Endothelial cell of umbilical vein (primary cell): ENCODE measurements around the gene CMSS1.

ENCODE experiments used
- TF ChIP-seq, protein P1 (sequence below): IDR thresholded peaks from 2 replicates; pipeline ENCODE4 v1.6.1; 2011; ENCODE audit not compliant: insufficient read depth, insufficient read length
- TF ChIP-seq, protein P2 (sequence below), 2 donors: IDR thresholded peaks; 1 replicate in 1 of 2; 2 replicates in 1 of 2; pipeline ENCODE4 v1.5.1; 2011; ENCODE audit warnings: low read length in 2 of 2, mild to moderate bottlenecking in 2 of 2, moderate library complexity in 2 of 2, control low read depth in 1 of 2, inconsistent platforms in 1 of 2, low read depth in 1 of 2; ENCODE audit not compliant: insufficient read depth in 1 of 2; ENCODE audit errors: extremely low read depth in 1 of 2

DNA sequence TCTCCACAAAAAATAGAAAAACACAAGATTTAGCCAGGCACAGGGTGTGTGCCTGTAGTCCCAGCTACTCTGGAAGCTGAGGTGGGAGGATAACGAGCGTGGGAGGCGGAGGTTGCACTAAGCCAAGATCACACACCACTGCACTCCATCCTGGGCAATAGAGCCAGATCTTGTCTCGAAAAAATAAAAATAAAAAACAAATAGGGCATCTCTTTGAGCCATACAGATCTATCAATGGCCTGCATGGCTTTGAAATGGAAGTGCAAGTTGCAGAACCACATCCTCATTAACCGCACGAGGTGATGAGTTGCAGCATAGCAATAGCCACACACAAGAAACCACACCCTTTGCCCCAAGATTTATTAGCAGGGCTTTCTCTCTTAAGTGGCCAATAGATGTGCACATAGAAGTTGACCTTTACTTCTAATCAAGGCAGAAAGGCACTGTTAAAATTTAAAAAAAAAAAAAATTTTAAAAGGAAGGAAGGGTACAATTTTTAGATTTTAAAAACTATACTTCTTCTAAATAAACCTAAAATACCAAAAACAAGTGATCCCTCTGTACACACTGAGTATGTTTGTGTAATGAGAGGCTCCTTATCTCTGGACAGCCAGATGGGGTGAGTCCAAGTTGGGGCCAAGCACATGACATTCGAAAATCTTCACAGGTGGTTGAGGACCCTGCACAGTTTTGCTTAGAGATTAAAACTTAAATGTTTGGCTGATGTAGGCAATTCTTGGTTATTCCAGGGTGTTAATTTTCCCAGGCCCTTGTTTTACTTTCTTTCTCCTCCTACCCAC lies 243.2 kb downstream of the CMSS1 start:
- TF ChIP-seq, protein P1, sequence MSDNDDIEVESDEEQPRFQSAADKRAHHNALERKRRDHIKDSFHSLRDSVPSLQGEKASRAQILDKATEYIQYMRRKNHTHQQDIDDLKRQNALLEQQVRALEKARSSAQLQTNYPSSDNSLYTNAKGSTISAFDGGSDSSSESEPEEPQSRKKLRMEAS = no peak
- TF ChIP-seq, protein P2, sequence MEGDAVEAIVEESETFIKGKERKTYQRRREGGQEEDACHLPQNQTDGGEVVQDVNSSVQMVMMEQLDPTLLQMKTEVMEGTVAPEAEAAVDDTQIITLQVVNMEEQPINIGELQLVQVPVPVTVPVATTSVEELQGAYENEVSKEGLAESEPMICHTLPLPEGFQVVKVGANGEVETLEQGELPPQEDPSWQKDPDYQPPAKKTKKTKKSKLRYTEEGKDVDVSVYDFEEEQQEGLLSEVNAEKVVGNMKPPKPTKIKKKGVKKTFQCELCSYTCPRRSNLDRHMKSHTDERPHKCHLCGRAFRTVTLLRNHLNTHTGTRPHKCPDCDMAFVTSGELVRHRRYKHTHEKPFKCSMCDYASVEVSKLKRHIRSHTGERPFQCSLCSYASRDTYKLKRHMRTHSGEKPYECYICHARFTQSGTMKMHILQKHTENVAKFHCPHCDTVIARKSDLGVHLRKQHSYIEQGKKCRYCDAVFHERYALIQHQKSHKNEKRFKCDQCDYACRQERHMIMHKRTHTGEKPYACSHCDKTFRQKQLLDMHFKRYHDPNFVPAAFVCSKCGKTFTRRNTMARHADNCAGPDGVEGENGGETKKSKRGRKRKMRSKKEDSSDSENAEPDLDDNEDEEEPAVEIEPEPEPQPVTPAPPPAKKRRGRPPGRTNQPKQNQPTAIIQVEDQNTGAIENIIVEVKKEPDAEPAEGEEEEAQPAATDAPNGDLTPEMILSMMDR (IDR thresholded peaks at IDR 0.05; ENCODE audit: extremely low read depth in 1 of 2, insufficient read depth in 1 of 2, low read depth in 1 of 2, low read length in 2 of 2) = no peak
